Stimulated activated CD4-positive, alpha-beta T cell treated with anti-CD3 and anti-CD28 coated beads, TNF-alpha, amount 100 ng/mL, for 48 hours (primary cell): Measurements from ENCODE around the gene FBXW2.
"Not testable (repeated sequence)": the region's sequence is repeated elsewhere in the genome, so short reads cannot be mapped to it uniquely, and the experiment has no call there.

Source experiments
- DNase-seq, 3 donors: peaks; one replicate each; pipeline ENCODE4 v3.0.0-alpha.2; 2020; ENCODE audit warnings: low read depth in 3 of 3

Gene FBXW2

GRCh38 chr9:120778758-120779157 lies 14.5 kb downstream of the FBXW2 start:
- DNase-seq, result no peak

GRCh38 chr9:120777229-120777628 lies 16.0 kb downstream of the FBXW2 start:
- DNase-seq, result no peak

GRCh38 chr9:120776788-120777187 lies 16.4 kb downstream of the FBXW2 start:
- DNase-seq, result no peak

- no peak for DNase-seq
Observed at GRCh38 chr9:120775859-120776258, 17.4 kb downstream of the FBXW2 start.

- no peak for DNase-seq
Observed at GRCh38 chr9:120774719-120775118, 18.5 kb downstream of the FBXW2 start.

GRCh38 chr9:120773256-120773655 lies 20.0 kb downstream of the FBXW2 start:
- no peak for DNase-seq

GRCh38 chr9:120770931-120771330 lies 22.3 kb downstream of the FBXW2 start:
- no peak for DNase-seq

- DNase-seq, result no peak
Observed at GRCh38 chr9:120768886-120769285, 24.3 kb downstream of the FBXW2 start.

- DNase-seq, result no peak
Observed at GRCh38 chr9:120768247-120768646, 25.0 kb downstream of the FBXW2 start.

- no peak for DNase-seq
Observed at GRCh38 chr9:120767451-120767850, 25.8 kb downstream of the FBXW2 start.

GRCh38 chr9:120765910-120766425 lies 27.2 kb downstream of the FBXW2 start:
- no peak for DNase-seq

- no peak for DNase-seq
Observed at GRCh38 chr9:120764476-120764875, 28.7 kb downstream of the FBXW2 start.

GRCh38 chr9:120761006-120761405 lies 32.2 kb downstream of the FBXW2 start:
- no peak for DNase-seq

GRCh38 chr9:120759755-120760400 lies 33.3 kb downstream of the FBXW2 start:
- no peak for DNase-seq

GRCh38 chr9:120758544-120758943 lies 34.7 kb downstream of the FBXW2 start:
- no peak for DNase-seq

GRCh38 chr9:120757026-120757913 lies 35.9 kb downstream of the FBXW2 start:
- DNase-seq, result no peak

GRCh38 chr9:120756531-120756930 lies 36.7 kb downstream of the FBXW2 start:
- DNase-seq, result no peak

GRCh38 chr9:120755810-120756434 lies 37.3 kb downstream of the FBXW2 start:
- peak; percentile 21 to 64 (median 56) for DNase-seq

GRCh38 chr9:120755044-120755443 lies 38.2 kb downstream of the FBXW2 start:
- DNase-seq, result no peak

- no peak for DNase-seq
Observed at GRCh38 chr9:120750421-120750820, 42.8 kb downstream of the FBXW2 start.

- DNase-seq, result not testable (repeated sequence)
Observed at GRCh38 chr9:120746366-120746765, 46.9 kb downstream of the FBXW2 start.

GRCh38 chr9:120745278-120745677 lies 47.9 kb downstream of the FBXW2 start:
- DNase-seq, result no peak
